HCT116 (cell line): Measurements from ENCODE around the gene CLDN15.

Source experiments
- CEBPB ChIP-seq: IDR thresholded peaks from 2 replicates; pipeline ENCODE4 v1.6.1; 2012; ENCODE audit warnings: low read depth
- EGR1 ChIP-seq: IDR thresholded peaks from 2 replicates; pipeline ENCODE4 v1.6.1; 2012; ENCODE audit warnings: low read depth
- ELF1 ChIP-seq: IDR thresholded peaks from 2 replicates; pipeline ENCODE4 v1.6.1; 2012; ENCODE audit warnings: low read depth, borderline replicate concordance
- JUND ChIP-seq: IDR thresholded peaks from 2 replicates; pipeline ENCODE4 v1.6.1; 2012
- POLR2A ChIP-seq: IDR thresholded peaks from 2 replicates; pipeline ENCODE4 v1.7.0; 2011; ENCODE audit warnings: borderline replicate concordance; ENCODE audit not compliant: insufficient read depth, insufficient read length; ENCODE audit errors: extremely low read depth
- POLR2AphosphoS5 ChIP-seq: IDR thresholded peaks from 2 replicates; pipeline ENCODE4 v1.6.1; 2011; ENCODE audit warnings: mild to moderate bottlenecking, low read depth, low read length, moderate library complexity
- RAD21 ChIP-seq: IDR thresholded peaks from 2 replicates; pipeline ENCODE4 v1.6.1; 2012; ENCODE audit warnings: low read depth, mild to moderate bottlenecking
- SIN3A ChIP-seq: IDR thresholded peaks from 2 replicates; pipeline ENCODE4 v1.6.1; 2012; ENCODE audit warnings: low read depth
- SP1 ChIP-seq: IDR thresholded peaks from 2 replicates; pipeline ENCODE4 v1.6.1; 2012; ENCODE audit warnings: low read depth
- SRF ChIP-seq: IDR thresholded peaks from 2 replicates; pipeline ENCODE4 v1.6.1; 2012; ENCODE audit warnings: low read depth
- TCF7L2 ChIP-seq: IDR thresholded peaks from 2 replicates; pipeline ENCODE4 v1.7.0; 2011; ENCODE audit warnings: borderline replicate concordance, inconsistent platforms; ENCODE audit not compliant: insufficient read depth, insufficient read length; ENCODE audit errors: extremely low read depth
- TF ChIP-seq, protein P1 (sequence below), 3 experiments: fragments of 200-600 bp in 1 of 3; sonication (generic) in 1 of 3; IDR thresholded peaks in 2 of 3; conservative IDR thresholded peaks in 1 of 3; 2 replicates each; pipeline ENCODE4 v1.5.1; 2012 to 2017; ENCODE audit warnings: low read depth in 2 of 3, low read length in 2 of 3, antibody characterized with exemption in 1 of 3, borderline replicate concordance in 1 of 3, control low read depth in 1 of 3, mild to moderate bottlenecking in 1 of 3, mixed read lengths in 1 of 3, mixed run types in 1 of 3, moderate library complexity in 1 of 3; ENCODE audit not compliant: insufficient read depth in 1 of 3
- TF ChIP-seq, protein P2 (sequence below): IDR thresholded peaks from 2 replicates; pipeline ENCODE4 v1.6.1; 2012
- TF ChIP-seq, protein P3 (sequence below): IDR thresholded peaks from 2 replicates; pipeline ENCODE4 v1.6.1; 2012

DNA sequence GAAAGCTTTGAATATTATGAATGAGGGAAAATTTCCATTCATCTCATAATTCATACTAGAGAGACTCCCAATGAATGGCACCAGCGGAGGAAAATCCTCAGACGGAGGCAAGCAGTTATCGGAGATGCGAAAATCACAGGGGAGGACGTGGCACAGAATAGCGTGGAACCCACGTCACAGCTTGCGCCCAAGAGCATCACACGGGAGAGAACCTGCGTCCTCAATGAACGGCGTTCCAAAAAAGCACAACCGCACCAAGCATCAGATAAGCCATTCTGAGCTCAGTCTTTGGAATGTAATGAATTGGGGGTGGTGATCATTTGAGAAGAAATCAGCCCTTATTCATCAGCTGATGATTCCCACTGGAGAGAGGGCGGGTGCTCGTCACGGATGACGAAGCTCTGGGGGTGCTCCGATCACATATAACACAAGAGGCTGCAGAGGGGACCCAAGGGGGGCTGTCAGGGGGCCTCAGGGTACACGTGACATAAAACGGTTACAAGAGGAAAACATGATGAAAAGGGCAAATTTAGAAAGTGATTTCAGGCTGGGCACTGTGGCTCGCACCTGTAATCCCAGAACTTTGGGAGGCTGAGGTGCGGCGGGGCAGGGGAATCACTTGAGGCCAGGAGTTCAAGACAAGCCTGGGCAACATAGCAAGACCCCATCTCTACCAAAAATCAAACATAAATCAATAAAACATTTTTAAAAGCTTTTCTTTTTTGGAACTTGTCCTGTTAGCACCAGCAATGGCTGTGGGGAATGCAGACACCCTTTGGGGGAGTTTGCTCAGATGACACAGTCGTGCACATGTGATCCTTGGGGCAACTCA is 41.1 kb upstream of the CLDN15 start:
- TF ChIP-seq, protein P1, sequence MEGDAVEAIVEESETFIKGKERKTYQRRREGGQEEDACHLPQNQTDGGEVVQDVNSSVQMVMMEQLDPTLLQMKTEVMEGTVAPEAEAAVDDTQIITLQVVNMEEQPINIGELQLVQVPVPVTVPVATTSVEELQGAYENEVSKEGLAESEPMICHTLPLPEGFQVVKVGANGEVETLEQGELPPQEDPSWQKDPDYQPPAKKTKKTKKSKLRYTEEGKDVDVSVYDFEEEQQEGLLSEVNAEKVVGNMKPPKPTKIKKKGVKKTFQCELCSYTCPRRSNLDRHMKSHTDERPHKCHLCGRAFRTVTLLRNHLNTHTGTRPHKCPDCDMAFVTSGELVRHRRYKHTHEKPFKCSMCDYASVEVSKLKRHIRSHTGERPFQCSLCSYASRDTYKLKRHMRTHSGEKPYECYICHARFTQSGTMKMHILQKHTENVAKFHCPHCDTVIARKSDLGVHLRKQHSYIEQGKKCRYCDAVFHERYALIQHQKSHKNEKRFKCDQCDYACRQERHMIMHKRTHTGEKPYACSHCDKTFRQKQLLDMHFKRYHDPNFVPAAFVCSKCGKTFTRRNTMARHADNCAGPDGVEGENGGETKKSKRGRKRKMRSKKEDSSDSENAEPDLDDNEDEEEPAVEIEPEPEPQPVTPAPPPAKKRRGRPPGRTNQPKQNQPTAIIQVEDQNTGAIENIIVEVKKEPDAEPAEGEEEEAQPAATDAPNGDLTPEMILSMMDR (IDR thresholded peaks at IDR 0.05 in 2 of 3, conservative IDR thresholded peaks at IDR 0.05 in 1 of 3; ENCODE audit: borderline replicate concordance in 1 of 3, insufficient read depth in 1 of 3, low read depth in 2 of 3, low read length in 2 of 3): no peak
- no peak for TF ChIP-seq ELF1
- TF ChIP-seq SP1: no peak
- TF ChIP-seq JUND: no peak
- TF ChIP-seq POLR2AphosphoS5: no peak
- TF ChIP-seq, protein P2, sequence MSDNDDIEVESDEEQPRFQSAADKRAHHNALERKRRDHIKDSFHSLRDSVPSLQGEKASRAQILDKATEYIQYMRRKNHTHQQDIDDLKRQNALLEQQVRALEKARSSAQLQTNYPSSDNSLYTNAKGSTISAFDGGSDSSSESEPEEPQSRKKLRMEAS: no peak
- no peak for TF ChIP-seq POLR2A
- TF ChIP-seq SRF: no peak
- TF ChIP-seq SIN3A: no peak
- no peak for TF ChIP-seq EGR1
- TF ChIP-seq, protein P3, sequence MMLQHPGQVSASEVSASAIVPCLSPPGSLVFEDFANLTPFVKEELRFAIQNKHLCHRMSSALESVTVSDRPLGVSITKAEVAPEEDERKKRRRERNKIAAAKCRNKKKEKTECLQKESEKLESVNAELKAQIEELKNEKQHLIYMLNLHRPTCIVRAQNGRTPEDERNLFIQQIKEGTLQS: no peak
- no peak for TF ChIP-seq RAD21
- no peak for TF ChIP-seq CEBPB
- no peak for TF ChIP-seq TCF7L2
